ENCODE results near the gene JAG2. TPM values are rescaled to one million over a fixed set of nuclear protein-coding genes. Genes with fewer than 3 reads are reported as not detected.

Gene JAG2
- total and polyA plus RNA-seq, 2 of the 4 experiments (the other 2 are of a cell fraction), result 0.18 to 0.58 TPM

- H3K4me2 ChIP-seq (ENCODE audit: low read depth, low read length), result no peak overlapping the region
- ATAC-seq (ENCODE audit: low read depth) (no peak), DNase-seq (no peak)
- H3K79me1 ChIP-seq (ENCODE audit: low read depth in 1 of 2, low read length in 2 of 2), result no peaks in the 10 kb centered on the region
- dilution Hi-C loops (cut with HindIII; ENCODE audit: low sequenced_read_pairs, unreplicated experiment) (no loop called here), intact Hi-C loops (cut with micrococcal nuclease) (no loop called here), in situ Hi-C loops (cut with MboI; ENCODE audit: low sequenced_read_pairs) (no loop called here)
- H2AK9ac ChIP-seq (replicated peaks; ENCODE audit: low read depth, low read length, poor library complexity), result no peak overlapping the region
- no peak overlapping the region for H4K91ac ChIP-seq (ENCODE audit: insufficient read depth, low read depth, low read length)
- TF ChIP-seq RFX5 (IDR thresholded peaks at IDR 0.05; ENCODE audit: low read depth, low read length) (no peak), CTCF (conservative IDR thresholded peaks at IDR 0.05; ENCODE audit: low read depth, low read length) (no peak), BHLHE40 (IDR thresholded peaks at IDR 0.05; ENCODE audit: low read depth, low read length) (no peak), USF2 (IDR thresholded peaks at IDR 0.05; ENCODE audit: low read depth, low read length) (no peak), MAZ (IDR thresholded peaks at IDR 0.05; ENCODE audit: borderline replicate concordance, low read depth, low read length) (no peak), ELK1 (IDR thresholded peaks at IDR 0.05; ENCODE audit: borderline replicate concordance, low read depth, low read length) (no peak), NFE2L2 (IDR thresholded peaks at IDR 0.05; ENCODE audit: low read depth, low read length) (no peak), CHD1 (IDR thresholded peaks at IDR 0.05; ENCODE audit: low read depth, low read length) (no peak), SMC3 (IDR thresholded peaks at IDR 0.05; ENCODE audit: low read depth, low read length) (no peak), RCOR1 (IDR thresholded peaks at IDR 0.05; ENCODE audit: insufficient replicate concordance, low read length) (no peak), RAD21 (IDR thresholded peaks at IDR 0.05; ENCODE audit: low read length) (no peak), MXI1 (IDR thresholded peaks at IDR 0.05; ENCODE audit: borderline replicate concordance, low read depth, low read length) (no peak)
- POLR2A ChIA-PET (ENCODE audit: unreplicated experiment), result no interaction called here
- CTCF ChIA-PET, result no interaction called here
- no peaks in the 10 kb centered on the region for H3K4me1 ChIP-seq (ENCODE audit: control insufficient read depth, insufficient read depth, low read length)
- H2BK5ac ChIP-seq (ENCODE audit: low read depth, low read length, poor library complexity, severe bottlenecking), result no peak overlapping the region
- H2AK5ac ChIP-seq (ENCODE audit: low read depth, low read length), result no peak overlapping the region
- H3K9ac ChIP-seq (ENCODE audit: low read depth, low read length), result no peak overlapping the region
- no peaks in the 10 kb centered on the region for H4K20me1 ChIP-seq (ENCODE audit: insufficient read depth, low read length)
- H3K14ac ChIP-seq (replicated peaks; ENCODE audit: low read depth, low read length), result no peak overlapping the region
- no peak overlapping the region for H3K56ac ChIP-seq (ENCODE audit: extremely low read depth, insufficient read depth, low read length)
- H2BK20ac ChIP-seq (ENCODE audit: low read depth, low read length), result no peak overlapping the region
- no peak overlapping the region for H2AFZ ChIP-seq (replicated peaks; ENCODE audit: low read length, poor library complexity)
- no peak overlapping the region for H3K23ac ChIP-seq (ENCODE audit: low read depth, low read length)
- BruUV-seq (replicated peaks), result no TSS peak
- H3K18ac ChIP-seq (ENCODE audit: low read depth, low read length), result no peak overlapping the region
- peaks cover 7% of the 10 kb centered on the region; the same call in 1 of the 2 replicates for H3K27me3 ChIP-seq (ENCODE audit: control insufficient read depth, insufficient read depth, low read length)
- 55% methylated on average over 7 of the region's 15 CpGs; no CpG with 5 or more reads in 1 of the 2 experiments for WGBS, 2 experiments (ENCODE audit: extremely low coverage in 2 of 2, insufficient read length in 1 of 2)
- H3K9me1 ChIP-seq (ENCODE audit: insufficient read depth, low read length), result no peaks in the 10 kb centered on the region
- H4K5ac ChIP-seq (ENCODE audit: low read depth, low read length), result no peak overlapping the region
- H3K36me3 ChIP-seq (ENCODE audit: control insufficient read depth, insufficient read depth, low read length), result no peaks in the 10 kb centered on the region
- no peaks in the 10 kb centered on the region for H3K9me3 ChIP-seq (ENCODE audit: control insufficient read depth, insufficient read depth, low read length)
- no peak overlapping the region for H4K8ac ChIP-seq (ENCODE audit: low read depth in 2 of 2, low read length in 2 of 2)
- no peak overlapping the region for H3K4ac ChIP-seq (ENCODE audit: low read depth, low read length)
- H2BK120ac ChIP-seq (ENCODE audit: low read depth, low read length), result no peak overlapping the region
- no peak overlapping the region for H3K27ac ChIP-seq (ENCODE audit: insufficient read depth, low read length)
- no peak overlapping the region for H3K4me3 ChIP-seq (ENCODE audit: insufficient read depth, low read depth, low read length)
- H2BK15ac ChIP-seq (ENCODE audit: low read depth, low read length), result no peak overlapping the region
Observed at GRCh38 chr14:105161309-105161708, 7.3 kb downstream of the JAG2 start.

All from IMR-90 (cell line).